SKM-1 treated with dmso at 0.1 percent for 144 hours (cell line): Measurements from ENCODE around the gene MYO10.
"Not testable (repeated sequence)": the region's sequence is repeated elsewhere in the genome, so short reads cannot be mapped to it uniquely, and the experiment has no call there.

ENCODE experiments used
- DNase-seq: peaks from one replicate; lab custom pipeline; 2025; ENCODE audit not compliant: unreplicated experiment; lab: John Stamatoyannopoulos, UW

The MYO10 gene

GRCh38 chr5:16936150-16936988 is at the start of gene MYO10:
Gene MYO10 (minus strand): TSS chr5:16936288. CDS start chr5:16935808, 480 bp downstream.
- peak; percentile 63 for DNase-seq

DNA sequence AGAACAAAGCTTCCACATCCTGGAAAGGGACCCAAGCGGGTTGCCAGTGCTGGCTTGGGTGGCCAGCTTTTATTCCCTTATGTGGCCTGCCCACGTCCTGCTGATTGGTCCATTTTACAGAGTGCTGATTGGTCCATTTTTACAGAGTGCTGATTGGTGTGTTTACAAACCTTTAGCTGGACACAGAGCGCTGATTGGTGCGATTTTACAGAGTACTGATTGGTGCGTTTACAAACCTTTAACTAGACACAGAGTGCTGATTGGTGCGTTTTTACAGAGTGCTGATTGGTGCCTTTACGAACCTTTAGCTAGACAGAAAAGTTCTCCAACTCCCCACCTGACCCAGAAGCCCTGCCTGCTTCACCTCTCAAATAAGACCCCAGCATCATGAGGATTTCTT is 49.2 kb upstream of the MYO10 start:
- not testable (repeated sequence) for DNase-seq

DNA sequence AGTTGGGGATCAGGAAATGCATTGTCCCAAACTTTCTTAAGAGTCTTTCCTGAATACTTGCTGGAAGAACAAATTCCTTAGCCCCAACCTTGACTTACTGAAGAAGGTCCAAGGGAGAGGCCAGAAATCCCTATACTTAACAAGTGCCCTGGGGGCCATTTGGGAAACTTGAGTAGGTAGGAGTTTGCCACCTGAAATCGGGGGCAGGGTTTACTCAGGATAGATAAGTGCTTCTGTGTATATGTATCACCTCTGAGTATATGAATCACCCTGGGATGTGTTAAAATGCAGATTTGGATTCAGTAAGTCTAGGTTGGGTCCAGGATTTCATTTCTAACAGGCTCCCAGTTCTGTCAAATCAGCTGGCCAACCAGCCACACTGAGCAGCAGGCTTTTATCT is 47.9 kb upstream of the MYO10 start:
- DNase-seq = no peak

DNA sequence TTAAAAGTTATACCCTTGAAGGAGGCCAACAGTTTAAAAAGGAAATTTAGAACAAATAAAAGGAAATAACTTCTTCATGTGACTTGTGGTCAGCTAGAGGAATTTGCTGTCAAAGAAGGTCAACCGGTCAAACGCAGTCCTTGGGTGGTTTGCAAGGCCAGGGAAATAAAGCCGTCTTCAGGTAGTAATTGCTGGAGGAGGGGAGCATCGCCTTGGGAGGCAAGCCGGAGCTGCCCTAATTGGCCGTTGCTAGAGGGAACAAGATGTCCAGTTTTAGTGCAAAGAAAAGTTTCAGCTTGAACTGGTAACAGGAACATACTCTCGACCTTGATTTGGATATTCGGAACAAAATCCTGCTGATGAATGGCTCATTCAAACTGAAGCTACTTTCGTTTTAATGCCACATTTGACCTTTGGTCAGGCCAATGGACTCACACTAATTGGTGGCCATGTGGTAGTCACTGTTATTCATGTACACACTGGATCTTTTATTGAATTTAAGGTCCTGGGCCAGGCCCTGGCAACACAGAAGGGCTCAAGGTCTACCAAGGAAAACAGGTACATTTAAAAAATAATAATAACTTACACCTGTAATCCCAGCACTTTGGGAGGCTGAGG is 47.0 kb upstream of the MYO10 start:
- DNase-seq = no peak

- DNase-seq = no peak
These were observed 45.6 kb upstream of the MYO10 start for GRCh38 chr5:16981700-16982099.

- DNase-seq = no peak
These were observed 44.9 kb upstream of the MYO10 start for GRCh38 chr5:16980983-16981382.

DNA sequence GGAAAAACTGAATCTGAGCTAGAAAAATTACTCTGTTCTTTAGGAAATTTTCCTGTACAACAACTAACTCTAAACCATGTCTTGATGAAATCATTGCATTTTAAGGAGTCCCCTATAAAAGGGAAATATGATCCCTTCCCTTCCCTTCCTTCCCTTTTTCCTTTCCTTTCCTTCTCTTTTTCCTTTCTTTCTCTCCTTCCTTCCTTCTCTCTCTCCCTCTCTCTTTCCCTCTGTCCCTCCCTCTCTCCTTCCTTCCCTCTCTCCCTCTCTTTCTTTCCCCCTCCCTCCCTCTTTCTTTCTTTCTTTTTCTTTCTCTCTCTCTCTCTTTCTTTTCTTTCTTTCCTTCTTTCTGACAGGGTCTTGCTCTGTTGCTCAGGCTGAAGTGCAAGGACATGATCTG is 42.2 kb upstream of the MYO10 start:
- no peak for DNase-seq

DNA sequence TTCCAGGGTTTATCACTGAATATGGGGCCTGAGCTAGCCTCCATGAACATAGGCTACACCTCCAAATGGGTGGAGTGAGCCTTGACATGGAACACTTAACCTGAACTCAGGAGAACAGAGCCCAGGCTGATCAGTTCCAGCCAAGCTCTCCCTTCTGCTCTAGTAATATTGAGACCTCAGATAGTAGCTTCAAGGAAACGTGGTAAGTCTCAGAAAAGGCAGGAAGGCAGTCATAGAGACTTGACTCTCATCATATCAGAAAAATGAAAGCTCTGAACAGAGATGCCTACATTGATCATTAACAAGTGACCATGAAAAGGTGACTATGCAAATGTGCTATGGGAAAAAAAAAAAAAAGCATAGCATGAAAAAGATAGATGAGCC is 40.5 kb upstream of the MYO10 start:
- DNase-seq = no peak

DNA sequence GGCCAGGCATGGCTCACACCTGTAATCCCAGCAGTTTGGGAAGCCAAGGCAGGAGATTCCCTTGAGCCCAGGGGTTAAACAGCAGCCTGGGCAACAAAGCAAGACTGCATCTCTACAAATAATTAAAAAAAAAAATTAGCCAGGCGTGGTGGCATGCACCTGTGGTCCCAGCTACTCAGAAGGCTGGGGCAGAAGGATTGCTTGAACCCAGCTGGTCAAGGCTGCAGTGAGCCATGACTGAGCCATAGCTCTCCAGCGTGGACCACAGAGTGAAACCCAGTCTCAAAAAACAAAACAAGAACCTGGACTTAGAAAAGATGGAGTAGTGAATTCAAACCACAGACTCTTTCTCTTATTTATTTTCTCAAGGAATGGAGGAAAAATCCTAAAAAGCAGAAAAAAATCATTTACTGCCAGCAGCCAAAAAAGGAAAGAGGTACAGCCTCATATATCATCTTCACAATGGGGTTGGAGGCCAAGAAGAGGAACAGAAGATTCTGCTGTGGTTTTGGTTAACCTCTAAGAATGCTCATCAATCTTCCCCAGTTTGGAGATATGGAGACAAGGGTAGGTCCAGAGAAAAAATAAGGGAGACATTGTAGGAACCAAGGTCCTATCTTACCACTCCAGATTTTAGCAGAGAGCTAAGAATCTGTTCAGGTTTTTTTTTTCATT is 40.0 kb upstream of the MYO10 start:
- DNase-seq = peak; percentile 42

- no peak for DNase-seq
These were observed 38.9 kb upstream of the MYO10 start for GRCh38 chr5:16974981-16975380.

- no peak for DNase-seq
These were observed 34.7 kb upstream of the MYO10 start for GRCh38 chr5:16970826-16971225.

DNA sequence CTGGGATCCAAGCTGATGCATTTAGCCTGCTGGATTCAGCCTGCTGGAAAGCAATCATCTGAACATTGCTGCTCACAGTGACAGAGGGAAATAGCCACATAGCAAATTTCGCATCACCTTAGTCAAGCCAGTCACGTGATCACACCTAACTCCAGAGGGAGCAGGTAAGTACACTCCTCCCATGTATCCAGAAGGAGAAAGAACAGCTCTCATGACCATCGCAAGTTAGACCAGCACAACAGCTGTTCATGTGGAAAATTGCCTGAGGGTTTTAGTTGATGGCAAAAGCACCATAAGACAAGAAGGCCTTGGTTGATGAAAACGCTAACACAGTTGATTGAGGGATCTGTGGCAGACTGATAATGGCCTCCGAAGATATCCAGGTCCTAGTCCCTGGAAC is 34.2 kb upstream of the MYO10 start:
- no peak for DNase-seq

GRCh38 chr5:16965581-16965980 is 29.5 kb upstream of the MYO10 start:
- no peak for DNase-seq

- DNase-seq = no peak
These were observed 27.7 kb upstream of the MYO10 start for GRCh38 chr5:16963821-16964220.

GRCh38 chr5:16961131-16961530 is 25.0 kb upstream of the MYO10 start:
- no peak for DNase-seq

GRCh38 chr5:16957304-16958196 is 21.5 kb upstream of the MYO10 start:
- no peak for DNase-seq

DNA sequence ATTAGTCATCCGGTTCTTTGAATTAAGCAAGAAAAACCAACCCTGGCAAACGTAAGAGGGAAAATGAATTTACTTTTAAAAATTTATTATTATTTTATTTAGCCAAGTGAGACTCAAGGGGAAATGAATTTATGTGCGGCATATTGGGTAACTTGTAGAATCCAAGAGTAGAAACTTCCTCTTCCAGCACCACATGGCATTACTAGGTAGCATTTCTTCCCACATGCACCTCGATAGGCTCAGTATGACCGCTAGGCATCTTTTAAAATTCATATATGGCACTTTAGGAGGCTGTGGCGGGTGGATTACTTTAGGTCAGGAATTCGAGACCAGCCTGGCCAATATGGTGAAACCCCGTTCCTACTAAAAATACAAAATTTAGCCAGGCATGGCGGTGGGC is 17.6 kb upstream of the MYO10 start:
- no peak for DNase-seq

- no peak for DNase-seq
These were observed 17.0 kb upstream of the MYO10 start for GRCh38 chr5:16952968-16953671.

DNA sequence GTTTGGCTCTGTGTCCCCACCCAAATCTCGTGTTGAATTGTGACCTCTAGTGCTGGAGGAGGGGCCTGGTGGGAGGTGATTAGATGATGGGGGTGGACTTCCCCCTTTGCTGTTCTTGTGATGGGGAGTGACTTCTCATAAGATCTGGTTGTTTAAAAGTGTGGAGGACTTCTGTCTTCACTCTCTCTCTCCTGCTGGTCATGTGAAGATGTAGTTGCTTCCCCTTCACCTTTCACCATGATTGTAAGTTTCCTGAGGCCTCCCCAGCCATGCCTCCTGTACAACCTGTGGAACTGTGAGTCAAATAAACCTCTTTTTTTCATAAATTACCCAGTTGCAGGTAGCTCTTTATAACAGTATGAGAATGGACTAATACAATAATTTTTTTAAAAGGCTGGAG is 10.6 kb upstream of the MYO10 start:
- DNase-seq = no peak

DNA sequence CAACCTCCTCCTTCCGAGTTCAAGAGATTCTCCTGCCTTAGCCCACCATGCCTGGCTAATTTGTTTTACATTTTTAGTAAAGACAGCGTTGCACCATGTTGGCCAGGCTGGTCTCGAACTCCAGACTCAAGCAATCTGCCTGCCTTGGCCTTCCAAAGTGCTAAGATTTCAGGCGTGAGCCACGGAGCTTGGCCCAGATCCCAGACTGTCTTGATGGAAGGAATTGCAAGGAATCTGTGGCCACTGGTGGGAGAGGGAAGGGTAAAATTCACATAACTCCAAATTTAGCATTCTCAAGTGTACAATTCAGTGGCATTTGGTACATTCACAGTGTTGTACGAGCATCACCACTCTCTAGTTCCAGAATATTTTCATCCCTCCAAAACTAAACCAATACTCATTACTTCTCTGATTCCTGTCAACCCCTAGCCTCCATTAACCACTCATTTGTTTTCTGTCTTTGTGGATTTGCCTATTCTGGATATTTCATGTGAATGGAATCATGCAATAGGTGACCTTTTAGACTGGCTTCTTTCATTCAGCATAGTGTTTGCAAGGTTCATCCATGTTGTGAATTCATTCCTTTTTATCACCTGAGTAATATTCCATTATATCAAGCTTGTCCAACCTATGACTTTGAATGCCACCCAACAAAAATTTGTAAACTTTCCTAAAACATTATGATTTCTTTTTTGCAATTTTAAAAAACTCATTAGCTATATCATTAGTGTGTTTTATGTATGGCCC is 8.9 kb upstream of the MYO10 start:
- no peak for DNase-seq
